ENCODE data around the gene ZBTB6.

ZBTB6 gene

DNA sequence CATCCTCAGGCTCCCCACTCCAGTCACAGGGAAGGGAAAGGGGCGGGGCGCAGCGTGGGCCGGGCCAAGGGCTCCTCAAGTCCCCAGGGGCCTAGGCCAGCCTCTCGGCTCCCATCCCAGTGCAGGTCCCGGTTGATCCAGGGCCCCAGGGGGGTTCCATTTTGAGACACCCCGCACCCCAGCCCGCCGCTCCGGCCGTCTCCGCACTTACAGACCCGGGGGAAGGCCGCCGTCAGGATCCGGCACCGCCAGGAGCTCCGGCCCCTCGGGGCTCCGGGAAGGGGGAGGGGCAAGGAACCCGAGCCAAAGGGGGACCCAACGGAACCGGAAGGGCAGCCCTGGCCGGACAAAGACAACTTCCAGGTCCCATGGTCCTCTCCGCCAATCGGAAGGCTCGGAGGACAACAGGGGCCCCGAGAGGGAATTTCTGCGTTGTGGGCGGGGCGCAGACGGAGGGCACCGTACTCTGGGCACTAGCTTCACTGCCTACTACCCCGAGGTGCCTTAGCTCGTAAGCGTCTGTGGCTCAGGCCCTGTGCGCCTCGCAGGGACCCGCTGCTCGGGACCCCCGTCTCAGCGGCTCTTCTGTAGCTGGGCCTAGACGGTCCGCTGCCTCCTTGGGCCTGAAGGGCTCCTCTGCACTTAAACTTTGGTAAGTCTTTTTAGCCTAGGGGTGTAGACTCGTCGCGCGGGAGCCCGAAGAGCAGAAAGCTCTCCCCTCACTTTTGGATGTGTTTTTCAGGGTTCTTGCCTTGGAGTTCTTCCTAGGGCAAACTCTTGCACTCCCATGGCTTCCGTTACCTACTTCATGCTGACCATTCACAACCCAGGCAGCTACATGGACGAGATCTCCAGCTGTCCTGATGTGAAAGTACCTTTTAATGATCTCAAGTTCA lies 18.4 kb upstream of the ZBTB6 start, which contains the start of gene ZBTB26 (continued):
- TF ChIP-seq GFI1B (tag by site-specific recombination; IDR thresholded peaks at IDR 0.05) (no peak), OVOL3 (tag by site-specific recombination; IDR thresholded peaks at IDR 0.05) (no peak), KLF7 (tag by site-specific recombination; IDR thresholded peaks at IDR 0.05; ENCODE audit: borderline replicate concordance) (no peak), ZNF19 (tag by site-specific recombination; IDR thresholded peaks at IDR 0.05; ENCODE audit: low read depth) (no peak), ZNF416 (tag by site-specific recombination; IDR thresholded peaks at IDR 0.05) (no peak), ZNF654 (tag by site-specific recombination; IDR thresholded peaks at IDR 0.05; ENCODE audit: low read depth) (no peak), BCL11B (tag by site-specific recombination; IDR thresholded peaks at IDR 0.05; ENCODE audit: low read depth) (no peak), TRIM28 (IDR thresholded peaks at IDR 0.05; ENCODE audit: borderline replicate concordance, low read length) (no peak), ZNF2 (tag by site-specific recombination; IDR thresholded peaks at IDR 0.05) (peak; percentile 56), ZNF600 (tag by site-specific recombination; IDR thresholded peaks at IDR 0.05) (no peak), ZBTB48 (tag by site-specific recombination; IDR thresholded peaks at IDR 0.05) (peak; percentile 95; the same call in 1 of the 2 replicates), ZNF223 (tag by site-specific recombination; IDR thresholded peaks at IDR 0.05) (no peak), SCRT1 (tag by site-specific recombination; IDR thresholded peaks at IDR 0.05; ENCODE audit: borderline replicate concordance) (no peak), SETDB1 (IDR thresholded peaks at IDR 0.05; ENCODE audit: insufficient read length, low read length) (no peak), ZNF529 (tag by site-specific recombination; IDR thresholded peaks at IDR 0.05; ENCODE audit: insufficient replicate concordance) (no peak), GLIS2 (tag by site-specific recombination; IDR thresholded peaks at IDR 0.05) (peak; percentile 77), PRDM1 (tag by site-specific recombination; IDR thresholded peaks at IDR 0.05) (no peak), ZNF670 (tag by site-specific recombination; IDR thresholded peaks at IDR 0.05; ENCODE audit: low read depth) (no peak), ZNF747 (tag by site-specific recombination; IDR thresholded peaks at IDR 0.05) (no peak), MYNN (tag by site-specific recombination; IDR thresholded peaks at IDR 0.05; ENCODE audit: borderline replicate concordance) (no peak), ZBTB21 (tag by site-specific recombination; IDR thresholded peaks at IDR 0.05) (no peak), ZNF311 (tag by site-specific recombination; IDR thresholded peaks at IDR 0.05; ENCODE audit: borderline replicate concordance) (no peak)
- TF ChIP-seq, protein P1, sequence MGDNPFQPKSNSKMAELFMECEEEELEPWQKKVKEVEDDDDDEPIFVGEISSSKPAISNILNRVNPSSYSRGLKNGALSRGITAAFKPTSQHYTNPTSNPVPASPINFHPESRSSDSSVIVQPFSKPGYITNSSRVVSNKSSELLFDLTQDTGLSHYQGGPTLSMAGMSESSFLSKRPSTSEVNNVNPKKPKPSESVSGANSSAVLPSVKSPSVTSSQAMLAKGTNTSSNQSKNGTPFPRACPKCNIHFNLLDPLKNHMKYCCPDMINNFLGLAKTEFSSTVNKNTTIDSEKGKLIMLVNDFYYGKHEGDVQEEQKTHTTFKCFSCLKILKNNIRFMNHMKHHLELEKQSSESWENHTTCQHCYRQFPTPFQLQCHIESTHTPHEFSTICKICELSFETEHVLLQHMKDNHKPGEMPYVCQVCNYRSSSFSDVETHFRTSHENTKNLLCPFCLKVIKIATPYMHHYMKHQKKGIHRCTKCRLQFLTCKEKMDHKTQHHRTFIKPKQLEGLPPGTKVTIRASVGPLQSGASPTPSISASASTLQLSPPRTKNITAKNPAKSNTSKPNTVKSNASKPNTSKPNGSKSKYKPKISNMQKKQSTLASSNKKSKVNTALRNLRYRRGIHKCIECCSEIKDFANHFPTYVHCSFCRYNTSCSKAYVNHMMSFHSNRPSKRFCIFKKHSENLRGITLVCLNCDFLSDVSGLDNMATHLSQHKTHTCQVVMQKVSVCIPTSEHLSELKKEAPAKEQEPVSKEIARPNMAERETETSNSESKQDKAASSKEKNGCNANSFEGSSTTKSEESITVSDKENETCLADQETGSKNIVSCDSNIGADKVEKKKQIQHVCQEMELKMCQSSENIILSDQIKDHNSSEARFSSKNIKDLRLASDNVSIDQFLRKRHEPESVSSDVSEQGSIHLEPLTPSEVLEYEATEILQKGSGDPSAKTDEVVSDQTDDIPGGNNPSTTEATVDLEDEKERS (tag by site-specific recombination; IDR thresholded peaks at IDR 0.05) = no peak
- TF ChIP-seq, protein P2, sequence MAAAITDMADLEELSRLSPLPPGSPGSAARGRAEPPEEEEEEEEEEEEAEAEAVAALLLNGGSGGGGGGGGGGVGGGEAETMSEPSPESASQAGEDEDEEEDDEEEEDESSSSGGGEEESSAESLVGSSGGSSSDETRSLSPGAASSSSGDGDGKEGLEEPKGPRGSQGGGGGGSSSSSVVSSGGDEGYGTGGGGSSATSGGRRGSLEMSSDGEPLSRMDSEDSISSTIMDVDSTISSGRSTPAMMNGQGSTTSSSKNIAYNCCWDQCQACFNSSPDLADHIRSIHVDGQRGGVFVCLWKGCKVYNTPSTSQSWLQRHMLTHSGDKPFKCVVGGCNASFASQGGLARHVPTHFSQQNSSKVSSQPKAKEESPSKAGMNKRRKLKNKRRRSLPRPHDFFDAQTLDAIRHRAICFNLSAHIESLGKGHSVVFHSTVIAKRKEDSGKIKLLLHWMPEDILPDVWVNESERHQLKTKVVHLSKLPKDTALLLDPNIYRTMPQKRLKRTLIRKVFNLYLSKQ (tag by site-specific recombination; IDR thresholded peaks at IDR 0.05; ENCODE audit: borderline replicate concordance) = no peak
- TF ChIP-seq, protein P3, sequence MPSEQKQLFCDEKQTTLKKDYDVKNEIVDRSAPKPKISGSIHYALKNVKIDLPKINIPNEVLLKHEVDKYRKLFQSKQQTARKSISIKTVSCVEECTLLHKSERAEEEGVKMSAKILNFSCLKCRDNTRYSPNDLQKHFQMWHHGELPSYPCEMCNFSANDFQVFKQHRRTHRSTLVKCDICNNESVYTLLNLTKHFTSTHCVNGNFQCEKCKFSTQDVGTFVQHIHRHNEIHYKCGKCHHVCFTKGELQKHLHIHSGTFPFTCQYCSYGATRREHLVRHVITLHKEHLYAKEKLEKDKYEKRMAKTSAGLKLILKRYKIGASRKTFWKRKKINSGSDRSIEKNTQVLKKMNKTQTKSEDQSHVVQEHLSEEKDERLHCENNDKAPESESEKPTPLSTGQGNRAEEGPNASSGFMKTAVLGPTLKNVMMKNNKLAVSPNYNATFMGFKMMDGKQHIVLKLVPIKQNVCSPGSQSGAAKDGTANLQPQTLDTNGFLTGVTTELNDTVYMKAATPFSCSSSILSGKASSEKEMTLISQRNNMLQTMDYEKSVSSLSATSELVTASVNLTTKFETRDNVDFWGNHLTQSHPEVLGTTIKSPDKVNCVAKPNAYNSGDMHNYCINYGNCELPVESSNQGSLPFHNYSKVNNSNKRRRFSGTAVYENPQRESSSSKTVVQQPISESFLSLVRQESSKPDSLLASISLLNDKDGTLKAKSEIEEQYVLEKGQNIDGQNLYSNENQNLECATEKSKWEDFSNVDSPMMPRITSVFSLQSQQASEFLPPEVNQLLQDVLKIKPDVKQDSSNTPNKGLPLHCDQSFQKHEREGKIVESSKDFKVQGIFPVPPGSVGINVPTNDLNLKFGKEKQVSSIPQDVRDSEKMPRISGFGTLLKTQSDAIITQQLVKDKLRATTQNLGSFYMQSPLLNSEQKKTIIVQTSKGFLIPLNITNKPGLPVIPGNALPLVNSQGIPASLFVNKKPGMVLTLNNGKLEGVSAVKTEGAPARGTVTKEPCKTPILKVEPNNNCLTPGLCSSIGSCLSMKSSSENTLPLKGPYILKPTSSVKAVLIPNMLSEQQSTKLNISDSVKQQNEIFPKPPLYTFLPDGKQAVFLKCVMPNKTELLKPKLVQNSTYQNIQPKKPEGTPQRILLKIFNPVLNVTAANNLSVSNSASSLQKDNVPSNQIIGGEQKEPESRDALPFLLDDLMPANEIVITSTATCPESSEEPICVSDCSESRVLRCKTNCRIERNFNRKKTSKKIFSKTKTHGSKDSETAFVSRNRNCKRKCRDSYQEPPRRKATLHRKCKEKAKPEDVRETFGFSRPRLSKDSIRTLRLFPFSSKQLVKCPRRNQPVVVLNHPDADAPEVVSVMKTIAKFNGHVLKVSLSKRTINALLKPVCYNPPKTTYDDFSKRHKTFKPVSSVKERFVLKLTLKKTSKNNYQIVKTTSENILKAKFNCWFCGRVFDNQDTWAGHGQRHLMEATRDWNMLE (tag by site-specific recombination; conservative IDR thresholded peaks at IDR 0.05; ENCODE audit: low read depth) = peak; percentile 98
- TF ChIP-seq, protein P4, sequence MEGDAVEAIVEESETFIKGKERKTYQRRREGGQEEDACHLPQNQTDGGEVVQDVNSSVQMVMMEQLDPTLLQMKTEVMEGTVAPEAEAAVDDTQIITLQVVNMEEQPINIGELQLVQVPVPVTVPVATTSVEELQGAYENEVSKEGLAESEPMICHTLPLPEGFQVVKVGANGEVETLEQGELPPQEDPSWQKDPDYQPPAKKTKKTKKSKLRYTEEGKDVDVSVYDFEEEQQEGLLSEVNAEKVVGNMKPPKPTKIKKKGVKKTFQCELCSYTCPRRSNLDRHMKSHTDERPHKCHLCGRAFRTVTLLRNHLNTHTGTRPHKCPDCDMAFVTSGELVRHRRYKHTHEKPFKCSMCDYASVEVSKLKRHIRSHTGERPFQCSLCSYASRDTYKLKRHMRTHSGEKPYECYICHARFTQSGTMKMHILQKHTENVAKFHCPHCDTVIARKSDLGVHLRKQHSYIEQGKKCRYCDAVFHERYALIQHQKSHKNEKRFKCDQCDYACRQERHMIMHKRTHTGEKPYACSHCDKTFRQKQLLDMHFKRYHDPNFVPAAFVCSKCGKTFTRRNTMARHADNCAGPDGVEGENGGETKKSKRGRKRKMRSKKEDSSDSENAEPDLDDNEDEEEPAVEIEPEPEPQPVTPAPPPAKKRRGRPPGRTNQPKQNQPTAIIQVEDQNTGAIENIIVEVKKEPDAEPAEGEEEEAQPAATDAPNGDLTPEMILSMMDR (tag by site-specific recombination; IDR thresholded peaks at IDR 0.05) = no peak
- TF ChIP-seq, protein P5, sequence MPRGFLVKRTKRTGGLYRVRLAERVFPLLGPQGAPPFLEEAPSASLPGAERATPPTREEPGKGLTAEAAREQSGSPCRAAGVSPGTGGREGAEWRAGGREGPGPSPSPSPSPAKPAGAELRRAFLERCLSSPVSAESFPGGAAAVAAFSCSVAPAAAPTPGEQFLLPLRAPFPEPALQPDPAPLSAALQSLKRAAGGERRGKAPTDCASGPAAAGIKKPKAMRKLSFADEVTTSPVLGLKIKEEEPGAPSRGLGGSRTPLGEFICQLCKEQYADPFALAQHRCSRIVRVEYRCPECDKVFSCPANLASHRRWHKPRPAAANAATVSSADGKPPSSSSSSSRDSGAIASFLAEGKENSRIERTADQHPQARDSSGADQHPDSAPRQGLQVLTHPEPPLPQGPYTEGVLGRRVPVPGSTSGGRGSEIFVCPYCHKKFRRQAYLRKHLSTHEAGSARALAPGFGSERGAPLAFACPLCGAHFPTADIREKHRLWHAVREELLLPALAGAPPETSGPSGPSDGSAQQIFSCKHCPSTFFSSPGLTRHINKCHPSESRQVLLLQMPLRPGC (tag by site-specific recombination; IDR thresholded peaks at IDR 0.05) = no peak

All from HEK293 (cell line).